NCI-H146 treated with DMSO at 0.1 percent for 48 hours (cell line): ENCODE data around the gene NDFIP1.
"Not testable (repeated sequence)": the region's sequence is repeated elsewhere in the genome, so short reads cannot be mapped to it uniquely, and the experiment has no call there.

Source experiments
- DNase-seq: peaks from one replicate; lab custom pipeline; 2025; ENCODE audit not compliant: unreplicated experiment; lab: John Stamatoyannopoulos, UW

Gene NDFIP1

GRCh38 chr5:142183561-142183960 lies 75.0 kb downstream of the NDFIP1 start:
- DNase-seq: no peak

GRCh38 chr5:142184988-142185387 lies 76.4 kb downstream of the NDFIP1 start:
- no peak for DNase-seq

GRCh38 chr5:142186514-142186856 lies 77.9 kb downstream of the NDFIP1 start:
- DNase-seq: no peak

- DNase-seq: no peak
Observed at GRCh38 chr5:142186857-142187594, 78.4 kb downstream of the NDFIP1 start.

- not testable (repeated sequence) for DNase-seq
Observed at GRCh38 chr5:142188691-142189090, 80.1 kb downstream of the NDFIP1 start.

- no peak for DNase-seq
Observed at GRCh38 chr5:142189813-142190212, 81.2 kb downstream of the NDFIP1 start.

GRCh38 chr5:142191776-142192175 lies 83.2 kb downstream of the NDFIP1 start:
- DNase-seq: no peak

GRCh38 chr5:142192286-142193113 lies 83.9 kb downstream of the NDFIP1 start:
- DNase-seq: no peak

GRCh38 chr5:142193114-142193428 lies 84.5 kb downstream of the NDFIP1 start:
- DNase-seq: no peak

- no peak for DNase-seq
Observed at GRCh38 chr5:142197098-142197497, 88.5 kb downstream of the NDFIP1 start.

GRCh38 chr5:142197781-142198180 lies 89.2 kb downstream of the NDFIP1 start:
- DNase-seq: no peak

GRCh38 chr5:142199388-142199787 lies 90.8 kb downstream of the NDFIP1 start:
- no peak for DNase-seq

GRCh38 chr5:142200387-142200786 lies 91.8 kb downstream of the NDFIP1 start:
- no peak for DNase-seq

- DNase-seq: no peak
Observed at GRCh38 chr5:142201471-142201887, 92.9 kb downstream of the NDFIP1 start.

- DNase-seq: no peak
Observed at GRCh38 chr5:142202282-142202681, 93.7 kb downstream of the NDFIP1 start.
